Brain microvascular endothelial cell (primary cell): ENCODE results near the gene LGALS9B.
A peak's percentile ranks its signal among the peaks of the same experiment; 100 is the strongest.
"Not testable (repeated sequence)": the region's sequence is repeated elsewhere in the genome, so short reads cannot be mapped to it uniquely, and the experiment has no call there.

Source experiments
- DNase-seq: peaks from one replicate; pipeline ENCODE4 v3.0.0-alpha.2; 2020
- H3K27ac ChIP-seq: fragments of 250-450 bp; sonication (Bioruptor Pico); 2 replicates; pipeline ENCODE4 v1.5.1; 2020; ENCODE audit warnings: mild to moderate bottlenecking, moderate library complexity
- H3K27me3 ChIP-seq: fragments of 250-450 bp; sonication (Bioruptor Pico); replicated peaks from 2 replicates; pipeline ENCODE4 v1.5.1; 2020; ENCODE audit warnings: mild to moderate bottlenecking
- H3K36me3 ChIP-seq: fragments of 250-450 bp; sonication (Bioruptor Pico); replicated peaks from 2 replicates; pipeline ENCODE4 v1.5.1; 2020; ENCODE audit warnings: mild to moderate bottlenecking
- H3K4me3 ChIP-seq: 2 replicates; pipeline ENCODE4 v1.5.1; 2011; ENCODE audit warnings: low read depth, mild to moderate bottlenecking, control low read depth, low read length, moderate library complexity
- in situ Hi-C: cut with HindIII; loops from 2 replicates; pipeline ENCODE4 v1.10.0; 2017; ENCODE audit warnings: low sequenced_read_pairs, low pct_ligation_motif_present

The LGALS9B gene

DNA sequence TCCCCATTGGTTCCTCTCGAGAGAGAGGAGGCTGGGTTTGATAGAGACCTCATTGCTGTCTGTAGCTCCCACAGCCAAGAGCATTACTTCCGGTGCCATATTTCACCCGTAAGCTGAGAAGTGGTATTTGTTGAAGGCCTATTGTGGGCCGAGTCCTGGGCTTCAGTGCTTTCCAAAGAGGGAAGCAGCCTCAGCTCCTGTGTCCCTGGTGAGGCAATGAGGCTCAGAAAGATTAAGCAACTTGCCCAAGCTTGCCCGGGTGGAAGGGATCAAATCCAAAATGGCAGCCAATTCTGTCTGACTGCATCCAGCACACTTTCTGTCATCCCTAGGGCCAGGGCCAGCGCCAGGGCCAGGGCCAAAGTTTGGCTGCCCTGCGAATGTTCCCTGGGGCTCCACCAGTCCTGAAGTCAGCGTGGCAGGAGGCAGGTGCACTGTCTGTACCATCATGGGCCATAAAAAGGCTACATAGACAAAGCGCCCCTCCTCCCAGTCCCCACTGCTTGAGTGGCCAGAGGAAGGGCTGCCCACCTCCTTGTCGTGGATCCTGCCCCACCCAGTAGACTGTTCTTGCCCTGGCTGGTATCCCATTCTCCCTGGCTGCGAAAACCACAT, 13.4 kb downstream of the LGALS9B start:
- H3K4me3 ChIP-seq, in situ Hi-C loops, H3K36me3 ChIP-seq, DNase-seq, H3K27ac ChIP-seq, H3K27me3 ChIP-seq: not testable (repeated sequence)

DNA sequence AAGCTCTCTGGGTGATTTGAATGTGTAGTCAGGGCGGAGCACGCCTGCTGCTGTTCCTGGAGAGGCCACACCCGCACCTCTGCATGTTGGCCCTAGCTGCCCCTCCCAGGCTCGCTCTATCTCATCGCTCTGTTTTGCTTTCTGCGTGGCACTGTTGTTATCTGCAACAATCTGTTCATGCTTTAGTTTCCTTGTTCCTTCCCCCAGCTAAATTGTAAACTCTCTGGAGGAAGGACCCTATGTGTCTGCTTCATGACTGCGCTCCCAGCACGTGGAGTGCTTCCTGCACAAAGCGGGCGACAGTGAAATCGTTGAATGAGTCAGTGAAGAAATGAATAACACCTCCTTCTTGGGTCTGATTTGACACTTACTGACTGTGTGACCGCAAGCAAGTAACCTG, 16.5 kb downstream of the LGALS9B start:
- in situ Hi-C loops, H3K27ac ChIP-seq, H3K4me3 ChIP-seq, H3K36me3 ChIP-seq, H3K27me3 ChIP-seq, DNase-seq: not testable (repeated sequence)

DNA sequence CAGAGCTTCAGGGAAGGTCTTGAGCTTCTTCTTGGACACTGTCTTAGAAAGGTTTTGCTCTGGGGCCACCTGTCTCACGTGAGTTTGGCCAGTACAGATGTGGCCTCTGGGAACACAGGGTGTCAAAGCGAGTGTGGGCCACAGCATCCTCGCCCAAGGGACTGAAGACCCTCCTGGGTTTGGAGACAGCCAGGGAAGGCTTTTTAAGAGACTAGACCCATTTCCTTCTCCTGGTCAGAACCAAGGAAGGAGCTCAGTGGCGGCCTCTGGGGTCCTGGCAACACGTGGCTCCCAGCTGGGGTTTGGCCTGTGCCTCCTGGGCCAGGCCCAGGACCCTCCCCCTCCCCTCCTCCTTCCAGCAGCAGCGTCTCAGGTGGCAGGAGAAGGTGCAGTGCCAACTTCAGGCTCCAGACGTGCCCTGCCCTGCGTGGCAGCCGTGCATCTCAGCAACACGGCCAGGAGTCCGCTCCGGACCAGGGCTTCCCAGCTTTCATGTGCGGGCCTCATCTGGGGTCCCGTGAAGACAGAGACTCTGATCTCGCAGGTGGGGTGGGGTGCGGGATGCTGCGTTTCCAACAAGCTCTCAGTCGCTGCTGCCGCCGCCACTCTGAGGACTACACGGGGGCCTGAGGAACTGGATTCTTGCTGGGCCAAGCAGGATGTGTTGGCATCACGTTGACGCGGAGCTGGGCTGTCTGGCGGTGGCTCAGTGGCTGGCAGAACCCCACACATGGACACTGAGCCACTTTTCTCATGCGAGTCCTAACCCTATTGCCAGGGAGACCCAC, 19.6 kb downstream of the LGALS9B start:
- DNase-seq, H3K36me3 ChIP-seq, in situ Hi-C loops, H3K27ac ChIP-seq, H3K4me3 ChIP-seq, H3K27me3 ChIP-seq: not testable (repeated sequence)

DNA sequence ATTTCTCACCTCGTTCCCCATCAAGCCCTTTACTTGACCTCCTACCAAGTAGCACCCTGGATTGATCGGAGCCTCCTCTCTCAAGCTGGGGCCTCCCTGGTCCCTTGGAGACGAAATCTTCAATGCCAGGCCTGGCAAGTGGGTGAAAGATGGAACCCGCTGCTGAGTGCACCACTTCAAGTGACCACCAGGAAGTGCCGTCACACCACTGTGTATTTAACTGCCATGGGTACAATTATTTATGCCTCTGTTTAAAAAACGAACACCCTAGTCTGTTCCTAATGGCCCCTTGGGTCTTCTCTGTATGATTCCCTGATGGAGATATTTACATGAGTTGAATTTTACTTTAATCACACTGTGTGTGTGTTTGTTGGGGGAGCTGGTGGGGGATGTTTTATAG, 20.4 kb downstream of the LGALS9B start:
- H3K4me3 ChIP-seq, H3K36me3 ChIP-seq, H3K27ac ChIP-seq, H3K27me3 ChIP-seq, in situ Hi-C loops, DNase-seq: not testable (repeated sequence)

DNA sequence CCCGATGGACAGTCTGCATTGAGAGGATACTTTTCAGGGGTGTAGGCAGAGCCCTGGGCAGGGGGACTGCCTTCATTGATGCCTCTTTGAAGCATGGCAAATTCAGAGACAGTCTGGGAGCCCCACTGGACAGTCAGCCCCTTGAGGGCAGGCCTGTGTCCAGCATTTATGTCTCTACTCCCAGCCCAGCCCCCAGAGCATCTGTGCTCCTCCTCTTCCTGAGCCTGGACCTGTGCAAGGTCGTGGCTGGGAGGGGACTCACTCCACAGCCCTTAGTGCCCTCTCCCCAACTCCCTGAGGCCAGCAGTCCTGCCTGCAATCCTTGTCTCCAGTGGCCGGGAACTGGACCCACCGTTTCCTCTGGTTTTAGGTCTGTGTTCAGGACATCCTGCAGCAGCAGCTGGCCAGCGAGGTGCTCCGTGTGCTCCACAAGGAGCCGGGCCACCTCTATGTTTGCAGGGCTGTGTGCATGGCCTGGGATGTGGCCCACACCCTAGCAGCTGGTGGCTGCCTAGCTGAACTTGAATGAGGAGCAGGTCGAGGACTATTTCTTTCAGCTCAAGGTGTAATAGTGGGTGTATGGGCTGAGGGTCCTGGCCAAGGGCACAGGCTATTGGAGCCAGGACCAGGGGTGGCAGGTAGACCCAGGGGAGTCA, 22.6 kb downstream of the LGALS9B start:
- DNase-seq, H3K27me3 ChIP-seq, in situ Hi-C loops, H3K36me3 ChIP-seq, H3K4me3 ChIP-seq, H3K27ac ChIP-seq: not testable (repeated sequence)

DNA sequence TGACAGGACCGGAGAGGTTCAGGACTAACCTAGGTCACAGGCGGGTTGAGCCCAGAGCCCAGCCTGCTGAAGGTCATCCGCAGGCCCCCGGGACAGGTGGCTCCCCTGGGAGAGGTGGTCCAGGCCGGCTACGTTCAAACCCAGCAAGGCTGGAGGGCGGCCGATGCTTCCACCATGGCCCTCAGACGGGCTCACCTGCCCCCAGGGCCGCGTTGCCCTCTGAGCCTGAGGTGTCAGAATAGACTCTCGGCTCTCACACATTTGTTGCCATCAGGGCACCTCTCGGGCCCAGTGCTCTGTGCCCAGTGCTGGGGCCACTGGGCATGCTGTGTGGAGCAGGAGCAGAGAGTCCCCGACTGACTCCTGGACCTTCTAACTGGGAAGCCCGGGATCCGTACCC, 23.2 kb downstream of the LGALS9B start:
- H3K36me3 ChIP-seq, DNase-seq, H3K4me3 ChIP-seq, in situ Hi-C loops, H3K27ac ChIP-seq, H3K27me3 ChIP-seq: not testable (repeated sequence)

DNA sequence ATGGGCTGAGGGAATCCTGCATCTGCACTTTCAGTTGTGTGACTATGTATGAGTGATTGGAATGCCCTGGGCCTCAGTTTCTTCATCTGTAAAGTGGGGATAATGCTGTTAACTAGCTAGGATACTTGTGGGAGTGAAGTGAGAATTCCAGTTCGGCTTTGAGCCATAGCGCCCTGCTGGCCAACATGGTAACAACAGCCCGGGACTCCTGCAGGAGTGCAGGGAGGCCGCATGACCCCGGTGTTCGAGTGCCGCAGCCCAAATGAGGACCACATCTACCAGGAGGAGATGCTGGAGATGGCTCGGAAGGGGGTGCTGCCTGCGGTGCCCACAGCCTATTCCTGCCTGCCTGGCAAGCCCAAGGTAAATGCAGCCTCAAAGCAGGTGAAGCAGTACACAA, 23.7 kb downstream of the LGALS9B start:
- H3K4me3 ChIP-seq, H3K36me3 ChIP-seq, H3K27ac ChIP-seq, in situ Hi-C loops, DNase-seq, H3K27me3 ChIP-seq: not testable (repeated sequence)

DNA sequence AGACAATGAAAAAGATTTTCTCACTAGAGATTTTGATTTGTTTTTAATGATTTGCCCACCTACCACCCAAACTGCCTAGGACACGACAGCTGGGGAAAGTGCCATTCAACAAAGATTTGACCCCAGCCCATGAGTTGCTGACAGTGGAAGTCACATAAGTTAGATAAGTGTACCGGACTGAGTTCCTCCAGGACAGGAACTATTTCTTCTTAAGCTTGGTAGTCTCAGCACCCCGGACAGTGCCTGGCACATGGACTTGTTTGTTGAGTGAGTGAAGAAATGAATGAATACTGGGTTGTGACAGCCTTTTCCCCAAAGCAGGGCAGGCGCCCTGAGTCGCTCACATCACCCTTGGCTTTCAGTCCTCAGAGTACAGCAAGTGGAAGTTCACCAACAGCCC, 26.7 kb downstream of the LGALS9B start:
- DNase-seq = peak; percentile 7
- in situ Hi-C loops, H3K36me3 ChIP-seq, H3K27ac ChIP-seq, H3K4me3 ChIP-seq, H3K27me3 ChIP-seq: not testable (repeated sequence)

DNA sequence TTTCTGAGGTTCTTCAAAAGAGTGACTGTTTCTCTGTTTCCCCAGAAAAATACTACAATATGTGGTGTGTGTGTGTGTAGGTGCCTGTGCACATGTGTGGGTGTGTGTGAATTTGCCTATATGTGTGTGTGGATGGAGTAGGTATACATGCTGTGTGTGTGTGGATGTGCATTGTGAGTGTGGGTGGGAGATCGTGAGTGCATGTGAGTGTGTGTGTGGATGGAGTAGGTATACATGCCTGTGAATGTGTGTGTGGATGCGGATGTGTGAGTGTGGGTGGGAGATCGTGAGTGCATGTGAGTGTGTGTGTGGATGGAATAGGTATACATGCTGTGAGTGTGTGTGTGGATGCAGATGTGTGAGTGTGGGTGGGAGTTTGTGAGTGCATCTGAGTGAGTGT, 32.2 kb downstream of the LGALS9B start:
- H3K4me3 ChIP-seq, H3K27me3 ChIP-seq, in situ Hi-C loops, H3K36me3 ChIP-seq, DNase-seq, H3K27ac ChIP-seq: not testable (repeated sequence)

DNA sequence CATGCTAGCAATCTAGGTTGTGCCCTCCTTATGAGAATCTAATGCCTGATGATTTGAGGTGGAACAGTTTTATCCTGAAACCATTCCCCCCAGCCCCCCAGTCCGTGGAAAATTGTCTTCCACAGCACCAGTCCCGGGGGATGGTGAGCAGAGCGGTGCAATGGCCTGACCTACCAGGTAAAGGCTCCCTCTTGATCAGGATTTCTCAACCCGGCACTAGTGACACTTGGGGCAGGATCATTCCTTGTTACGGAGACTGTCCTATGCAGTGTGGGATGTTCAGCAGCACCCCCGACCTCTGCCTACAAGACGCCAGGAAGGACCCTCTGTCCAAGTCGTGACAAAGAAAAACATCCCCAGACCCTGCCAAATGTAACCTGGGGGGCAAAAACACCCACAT, 34.0 kb downstream of the LGALS9B start:
- H3K36me3 ChIP-seq, H3K4me3 ChIP-seq, in situ Hi-C loops, H3K27me3 ChIP-seq, DNase-seq, H3K27ac ChIP-seq: not testable (repeated sequence)

DNA sequence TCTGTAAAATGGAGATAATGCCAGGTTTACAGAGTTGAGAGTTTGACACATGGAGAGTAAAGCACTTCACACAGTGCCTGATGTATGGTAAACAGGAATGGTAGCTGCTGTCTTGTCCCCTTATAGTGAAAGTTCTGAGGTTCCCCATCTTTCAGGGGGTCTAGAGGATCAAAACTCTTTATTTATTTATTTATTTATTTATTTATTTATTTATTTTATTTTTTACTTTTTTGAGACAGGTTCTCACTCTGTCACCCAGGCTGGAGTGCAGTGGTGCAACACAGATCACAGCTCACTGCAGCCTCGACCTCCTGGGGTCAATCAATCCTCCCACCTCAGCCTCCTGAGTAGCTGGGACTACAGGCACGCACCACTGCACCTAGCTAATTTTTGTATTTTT, 40.1 kb downstream of the LGALS9B start:
- H3K4me3 ChIP-seq, H3K27me3 ChIP-seq, in situ Hi-C loops: not testable (repeated sequence)

DNA sequence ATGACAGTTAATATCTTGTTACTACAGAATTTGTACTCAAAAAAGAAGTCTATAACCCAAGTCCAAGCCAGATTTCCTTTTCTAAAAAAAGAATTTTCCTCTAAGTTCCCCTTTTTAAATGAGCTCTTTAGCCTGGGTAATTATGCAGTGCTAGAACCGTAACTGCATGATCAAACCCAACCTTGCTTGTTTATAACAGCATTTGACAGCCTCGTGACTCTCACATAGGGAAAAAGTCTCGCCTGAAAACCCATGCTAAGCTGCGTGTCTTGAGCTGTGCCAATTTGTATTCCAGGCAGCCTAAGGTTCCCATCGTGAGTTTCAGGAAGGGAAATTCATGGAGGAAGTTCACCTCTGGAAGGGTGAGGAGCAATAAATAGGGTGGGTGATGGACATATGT, 44.5 kb downstream of the LGALS9B start:
- H3K27me3 ChIP-seq, DNase-seq, H3K27ac ChIP-seq, H3K36me3 ChIP-seq, H3K4me3 ChIP-seq, in situ Hi-C loops: not testable (repeated sequence)

More for the DNA sequence above, 40.1 kb downstream of the LGALS9B start:
- not testable (repeated sequence) for H3K27ac ChIP-seq, H3K36me3 ChIP-seq, DNase-seq

DNA sequence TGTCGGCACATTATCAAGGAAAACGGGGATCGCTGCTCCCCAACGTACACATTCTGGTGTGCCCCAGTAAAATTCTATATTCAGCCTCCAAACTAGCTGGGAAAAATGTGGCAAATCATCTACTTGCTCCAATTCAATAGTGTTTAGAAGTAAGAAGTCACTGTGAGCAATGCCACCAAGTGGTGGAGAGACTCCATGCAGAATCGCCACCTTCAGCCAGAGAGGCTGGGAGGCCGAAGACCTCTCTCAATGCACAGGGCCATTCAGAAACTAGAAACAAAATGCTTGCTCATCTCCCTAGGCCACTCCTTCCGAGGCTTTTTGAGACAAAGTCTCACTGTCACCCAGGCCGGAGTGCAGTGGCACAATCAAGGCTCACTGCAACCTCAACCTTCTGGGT, 48.5 kb downstream of the LGALS9B start:
- H3K4me3 ChIP-seq, H3K27ac ChIP-seq, H3K27me3 ChIP-seq, in situ Hi-C loops, DNase-seq, H3K36me3 ChIP-seq: not testable (repeated sequence)

DNA sequence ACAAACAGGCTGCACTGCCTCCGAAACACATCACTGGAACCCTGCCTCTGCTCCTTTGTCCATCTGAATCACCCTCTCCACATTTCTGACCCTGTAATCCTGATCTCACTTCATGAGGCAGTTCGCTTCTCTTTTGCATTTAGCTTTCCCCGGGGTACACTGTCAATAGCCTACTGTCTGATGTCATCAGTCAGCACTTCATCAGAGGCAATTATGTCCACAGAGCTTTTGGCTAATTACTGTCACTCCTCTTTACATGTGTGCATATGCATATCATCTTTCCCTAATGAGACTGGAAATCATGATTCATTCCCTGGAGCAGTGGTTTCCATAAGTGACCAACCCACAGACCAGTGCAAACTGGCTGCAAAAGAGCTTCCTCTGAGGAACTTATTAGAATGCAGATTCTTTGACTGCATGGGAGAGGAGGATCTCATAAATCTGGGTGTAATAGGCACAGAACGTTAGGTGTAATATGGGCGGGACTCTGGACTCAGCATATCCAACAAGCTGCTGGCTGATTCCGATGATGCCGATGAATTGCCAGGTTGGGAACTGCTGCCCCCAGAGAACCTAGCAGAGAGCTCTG, 49.8 kb downstream of the LGALS9B start:
- in situ Hi-C loops, H3K27ac ChIP-seq, H3K4me3 ChIP-seq, H3K36me3 ChIP-seq, H3K27me3 ChIP-seq, DNase-seq: not testable (repeated sequence)
